H9 (cell line): ENCODE measurements around the gene NF1. TPM values are rescaled to one million over a fixed set of nuclear protein-coding genes. Genes with fewer than 3 reads are reported as not detected.

Experiments used
- DNase-seq: peaks from one replicate; pipeline ENCODE4 v3.0.0-alpha.2; 2017
- H2AFZ ChIP-seq: one replicate; pipeline ENCODE4 v1.6.1; 2013; ENCODE audit warnings: mild to moderate bottlenecking, low read length, control low read depth, moderate library complexity
- H2AK5ac ChIP-seq: 2 replicates; pipeline ENCODE4 v1.6.1; 2013; ENCODE audit warnings: low read length, control low read depth, mixed read lengths; ENCODE audit not compliant: insufficient read length
- H2BK120ac ChIP-seq: one replicate; pipeline ENCODE4 v1.6.1; 2013; ENCODE audit warnings: low read depth, mild to moderate bottlenecking, low read length, control low read depth, inconsistent platforms; ENCODE audit not compliant: poor library complexity, severe bottlenecking
- H2BK12ac ChIP-seq: 2 replicates; pipeline ENCODE4 v1.6.1; 2013; ENCODE audit warnings: low read length, control low read depth, mixed read lengths, low read depth; ENCODE audit not compliant: insufficient read length
- H2BK15ac ChIP-seq: 2 replicates; pipeline ENCODE4 v1.6.1; 2013; ENCODE audit warnings: low read depth, low read length, control low read depth
- H2BK20ac ChIP-seq: one replicate; pipeline ENCODE4 v1.6.1; 2013; ENCODE audit warnings: low read depth, mild to moderate bottlenecking, low read length, control low read depth, inconsistent platforms; ENCODE audit not compliant: poor library complexity, severe bottlenecking
- H2BK5ac ChIP-seq: 2 replicates; pipeline ENCODE4 v1.6.1; 2013; ENCODE audit warnings: low read length, control low read depth, mixed read lengths; ENCODE audit not compliant: insufficient read length
- H3K14ac ChIP-seq: 2 replicates; pipeline ENCODE4 v1.6.1; 2013; ENCODE audit warnings: low read length, control low read depth; ENCODE audit not compliant: insufficient read depth
- H3K18ac ChIP-seq: 2 replicates; pipeline ENCODE4 v1.6.1; 2013; ENCODE audit warnings: low read depth, mild to moderate bottlenecking, mixed read lengths, low read length, control low read depth; ENCODE audit not compliant: insufficient read length
- H3K23ac ChIP-seq: 2 replicates; pipeline ENCODE4 v1.6.1; 2013; ENCODE audit warnings: low read length, control low read depth, mixed read lengths, low read depth; ENCODE audit not compliant: insufficient read length
- H3K23me2 ChIP-seq: 2 replicates; pipeline ENCODE4 v1.6.1; 2013; ENCODE audit warnings: low read depth, mild to moderate bottlenecking, mixed read lengths, low read length, control low read depth; ENCODE audit not compliant: insufficient read length, poor library complexity, severe bottlenecking
- H3K27ac ChIP-seq: 2 replicates; pipeline ENCODE4 v1.5.1; 2013; ENCODE audit warnings: low read length, control low read depth, mixed read lengths, low read depth; ENCODE audit not compliant: insufficient read length
- H3K27me3 ChIP-seq: 2 replicates; pipeline ENCODE4 v1.6.1; 2013; ENCODE audit warnings: low read length, control low read depth, inconsistent platforms; ENCODE audit not compliant: insufficient read depth
- H3K4ac ChIP-seq: 2 replicates; pipeline ENCODE4 v1.6.1; 2013; ENCODE audit warnings: low read depth, mild to moderate bottlenecking, control low read depth, inconsistent platforms, low read length, moderate library complexity
- H3K4me1 ChIP-seq: 2 replicates; pipeline ENCODE4 v1.6.1; 2013; ENCODE audit warnings: low read length, control low read depth, inconsistent platforms; ENCODE audit not compliant: insufficient read depth
- H3K4me2 ChIP-seq: 2 replicates; pipeline ENCODE4 v1.6.1; 2013; ENCODE audit warnings: low read length, control low read depth, mixed read lengths; ENCODE audit not compliant: insufficient read length, insufficient read depth
- H3K56ac ChIP-seq: 2 replicates; pipeline ENCODE4 v1.6.1; 2013; ENCODE audit warnings: low read depth, mild to moderate bottlenecking, mixed read lengths, low read length, control low read depth; ENCODE audit not compliant: insufficient read length
- H3K79me1 ChIP-seq: 2 replicates; pipeline ENCODE4 v1.6.1; 2013; ENCODE audit warnings: low read depth, mild to moderate bottlenecking, moderate library complexity, low read length, control low read depth, inconsistent platforms; ENCODE audit not compliant: insufficient read depth, poor library complexity, severe bottlenecking
- H3K79me2 ChIP-seq: 2 replicates; pipeline ENCODE4 v1.6.1; 2013; ENCODE audit warnings: low read length, control low read depth, inconsistent platforms; ENCODE audit not compliant: insufficient read depth
- H3K9ac ChIP-seq: 2 replicates; pipeline ENCODE4 v1.6.1; 2013; ENCODE audit warnings: low read length, control low read depth, mixed read lengths; ENCODE audit not compliant: insufficient read length; ENCODE audit errors: extremely low read depth
- H3K9me3 ChIP-seq: one replicate; pipeline ENCODE4 v1.6.1; 2013; ENCODE audit warnings: low read depth, low read length, inconsistent platforms; ENCODE audit not compliant: control insufficient read depth
- H3T11ph ChIP-seq: one replicate; pipeline ENCODE4 v1.6.1; 2013; ENCODE audit warnings: mild to moderate bottlenecking, low read length, control low read depth, inconsistent platforms
- H4K20me1 ChIP-seq: one replicate; pipeline ENCODE4 v1.6.1; 2013; ENCODE audit not compliant: control insufficient read depth, insufficient read length, insufficient read depth
- H4K5ac ChIP-seq: 2 replicates; pipeline ENCODE4 v1.6.1; 2013; ENCODE audit warnings: low read depth, mild to moderate bottlenecking, mixed read lengths, low read length, control low read depth; ENCODE audit not compliant: insufficient read length
- H4K8ac ChIP-seq: replicated peaks from 2 replicates; pipeline ENCODE4 v1.6.1; 2013; ENCODE audit warnings: low read length, control low read depth, mixed read lengths, low read depth; ENCODE audit not compliant: insufficient read length
- H4K91ac ChIP-seq: 2 replicates; pipeline ENCODE4 v1.6.1; 2013; ENCODE audit warnings: low read depth, mild to moderate bottlenecking, moderate library complexity, mixed read lengths, low read length, control low read depth; ENCODE audit not compliant: insufficient read length
- H3K27ac Mint-ChIP-seq, 3 experiments: 2 replicates in 2 of 3; 3 replicates in 1 of 3; pipeline ENCODE4 v1.8.0; 2020 to 2021; ENCODE audit warnings: mixed read lengths in 3 of 3, mild to moderate bottlenecking in 1 of 3, moderate library complexity in 1 of 3
- H3K27me3 Mint-ChIP-seq: 2 replicates; pipeline ENCODE4 v1.8.0; 2021; ENCODE audit warnings: low read depth, mild to moderate bottlenecking, moderate library complexity, mixed read lengths
- H3K36me3 Mint-ChIP-seq, 3 experiments: 2 replicates in 2 of 3; 3 replicates in 1 of 3; pipeline ENCODE4 v1.8.0; 2020 to 2021; ENCODE audit warnings: low read depth in 3 of 3, mixed read lengths in 3 of 3; ENCODE audit not compliant: insufficient read depth in 1 of 3
- H3K4me1 Mint-ChIP-seq, 2 experiments: 2 replicates each; pipeline ENCODE4 v1.8.0; 2020; ENCODE audit warnings: mixed read lengths in 2 of 2
- H3K4me3 Mint-ChIP-seq, 2 experiments: 2 replicates in 1 of 2; 3 replicates in 1 of 2; pipeline ENCODE4 v1.8.0; 2020 to 2021; ENCODE audit warnings: mild to moderate bottlenecking in 2 of 2, mixed read lengths in 2 of 2, moderate library complexity in 1 of 2
- H3K9me3 Mint-ChIP-seq, 2 experiments: 2 replicates in 1 of 2; 3 replicates in 1 of 2; pipeline ENCODE4 v1.8.0; 2020; ENCODE audit warnings: mild to moderate bottlenecking in 2 of 2, mixed read lengths in 2 of 2, moderate library complexity in 1 of 2
- WGBS: extraction: QIAGEN DNeasy Blood & Tissue Kit; methylation state at CpG from one replicate; pipeline ENCODE4 v1.1.7; 2013; ENCODE audit warnings: missing lambda C conversion rate, low lambda C conversion rate, mixed read lengths; ENCODE audit not compliant: insufficient read length; ENCODE audit errors: extremely low coverage; 5-methylcytosine and 5-hydroxymethylcytosine counted together
- total RNA-seq: library from RNA; stranded (reverse); gene quantifications from 2 replicates; pipeline ENCODE4 v1.2.1, GENCODE V29; 2021
- TF ChIP-seq, protein P1 (sequence below): fragments of 200-600 bp; sonication (generic); conservative IDR thresholded peaks from 3 replicates; pipeline ENCODE4 v1.8.0; 2021; ENCODE audit warnings: antibody characterized with exemption, mild to moderate bottlenecking

NF1 gene
- total RNA-seq, 1 experiment from 2014 or later, result 38.1 TPM

DNA sequence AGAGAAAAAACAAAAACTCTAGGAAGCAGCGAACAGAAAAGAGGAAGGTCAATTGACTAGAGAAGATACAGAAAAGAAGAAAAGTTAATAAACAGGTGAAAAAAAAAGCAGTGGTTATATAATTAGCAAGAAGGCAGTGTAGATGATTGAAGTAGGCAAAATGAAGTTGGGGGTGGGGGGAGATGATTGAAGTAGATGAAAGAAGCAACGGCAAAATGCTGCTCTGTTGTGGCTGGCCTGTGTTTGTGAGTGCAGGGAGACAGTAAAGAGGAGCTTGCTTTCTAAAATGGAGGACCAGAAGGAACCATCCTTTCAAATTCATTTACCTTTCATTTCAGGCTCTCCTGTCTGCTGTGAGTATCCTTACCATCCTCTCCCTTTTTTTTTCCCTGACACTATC, 215.5 kb downstream of the NF1 start:
- Histone ChIP-seq H2BK15ac (no peak overlapping the region), H3K4me2 (no peak overlapping the region), H3T11ph (no peak overlapping the region), H3K27me3 (no peaks in the 10 kb centered on the region), H4K5ac (no peak overlapping the region), H3K56ac (no peak overlapping the region), H2AK5ac (no peak overlapping the region), H2AFZ (no peak overlapping the region), H3K14ac (no peak overlapping the region), H3K18ac (no peak overlapping the region), H3K9me3 (no peaks in the 10 kb centered on the region), H3K23ac (no peak overlapping the region), H4K8ac (no peak overlapping the region), H3K79me1 (no peaks in the 10 kb centered on the region), H3K79me2 (no peaks in the 10 kb centered on the region), H4K91ac (no peak overlapping the region), H3K27ac (no peak overlapping the region), H4K20me1 (no peaks in the 10 kb centered on the region), H2BK20ac (no peak overlapping the region), H3K4ac (no peak overlapping the region), H3K9ac (no peak overlapping the region), H2BK12ac (no peak overlapping the region), H2BK120ac (no peak overlapping the region), H3K4me1 (no peaks in the 10 kb centered on the region), H2BK5ac (no peak overlapping the region), H3K23me2 (no peaks in the 10 kb centered on the region)
- peaks cover 3 to 9% of the 10 kb centered on the region in 2 experiments for H3K4me1 Mint-ChIP-seq
- H3K4me3 Mint-ChIP-seq, result no peak overlapping the region
- H3K27ac Mint-ChIP-seq, result peak overlapping the region; percentile 7 to 13 (median 12); a peak in 2 of 7 replicates
- TF ChIP-seq, protein P1, sequence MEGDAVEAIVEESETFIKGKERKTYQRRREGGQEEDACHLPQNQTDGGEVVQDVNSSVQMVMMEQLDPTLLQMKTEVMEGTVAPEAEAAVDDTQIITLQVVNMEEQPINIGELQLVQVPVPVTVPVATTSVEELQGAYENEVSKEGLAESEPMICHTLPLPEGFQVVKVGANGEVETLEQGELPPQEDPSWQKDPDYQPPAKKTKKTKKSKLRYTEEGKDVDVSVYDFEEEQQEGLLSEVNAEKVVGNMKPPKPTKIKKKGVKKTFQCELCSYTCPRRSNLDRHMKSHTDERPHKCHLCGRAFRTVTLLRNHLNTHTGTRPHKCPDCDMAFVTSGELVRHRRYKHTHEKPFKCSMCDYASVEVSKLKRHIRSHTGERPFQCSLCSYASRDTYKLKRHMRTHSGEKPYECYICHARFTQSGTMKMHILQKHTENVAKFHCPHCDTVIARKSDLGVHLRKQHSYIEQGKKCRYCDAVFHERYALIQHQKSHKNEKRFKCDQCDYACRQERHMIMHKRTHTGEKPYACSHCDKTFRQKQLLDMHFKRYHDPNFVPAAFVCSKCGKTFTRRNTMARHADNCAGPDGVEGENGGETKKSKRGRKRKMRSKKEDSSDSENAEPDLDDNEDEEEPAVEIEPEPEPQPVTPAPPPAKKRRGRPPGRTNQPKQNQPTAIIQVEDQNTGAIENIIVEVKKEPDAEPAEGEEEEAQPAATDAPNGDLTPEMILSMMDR, result no peak
- no peaks in the 10 kb centered on the region for H3K27me3 Mint-ChIP-seq
- no peaks in the 10 kb centered on the region for H3K9me3 Mint-ChIP-seq
- WGBS, result no CpG with 5 or more reads among the region's 2 CpGs
- DNase-seq, result no peak
- H3K36me3 Mint-ChIP-seq, result no peaks in the 10 kb centered on the region
